ENCODE measurements around the gene RGL1.

Gene RGL1

DNA sequence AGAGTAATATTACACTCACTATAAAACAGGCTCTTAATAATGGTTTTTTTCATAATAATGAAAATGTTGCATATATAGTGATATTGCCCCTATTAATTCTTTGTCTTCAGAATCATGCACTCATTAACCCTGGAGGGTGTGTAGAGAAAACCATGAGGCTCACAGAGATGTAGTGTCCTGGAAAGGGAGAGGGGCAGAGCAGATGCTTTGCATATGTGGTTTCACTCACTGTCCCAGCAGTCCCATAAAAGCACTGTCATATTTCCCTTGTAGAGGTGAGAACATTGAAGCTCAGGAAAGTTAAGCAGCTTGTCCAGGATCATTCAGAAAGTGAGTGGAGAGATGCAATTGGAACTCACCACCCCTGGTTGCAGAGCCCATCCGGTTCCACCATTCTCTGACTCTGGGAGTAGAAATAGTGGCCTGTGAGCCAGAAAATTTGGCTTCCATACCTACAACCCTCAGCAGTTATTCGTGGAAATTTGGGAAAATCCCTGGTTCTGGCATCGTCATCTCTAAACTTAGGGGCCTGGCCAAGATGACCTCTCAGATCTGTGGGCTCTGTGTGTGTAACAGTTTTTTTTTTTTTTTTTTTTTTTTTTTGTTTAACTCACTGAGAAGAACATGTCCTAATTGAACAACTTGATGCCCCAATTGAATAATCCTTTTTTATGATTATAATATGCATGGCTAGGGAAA, 86.4 kb downstream of the RGL1 start:
- TF ChIP-seq, protein P1, sequence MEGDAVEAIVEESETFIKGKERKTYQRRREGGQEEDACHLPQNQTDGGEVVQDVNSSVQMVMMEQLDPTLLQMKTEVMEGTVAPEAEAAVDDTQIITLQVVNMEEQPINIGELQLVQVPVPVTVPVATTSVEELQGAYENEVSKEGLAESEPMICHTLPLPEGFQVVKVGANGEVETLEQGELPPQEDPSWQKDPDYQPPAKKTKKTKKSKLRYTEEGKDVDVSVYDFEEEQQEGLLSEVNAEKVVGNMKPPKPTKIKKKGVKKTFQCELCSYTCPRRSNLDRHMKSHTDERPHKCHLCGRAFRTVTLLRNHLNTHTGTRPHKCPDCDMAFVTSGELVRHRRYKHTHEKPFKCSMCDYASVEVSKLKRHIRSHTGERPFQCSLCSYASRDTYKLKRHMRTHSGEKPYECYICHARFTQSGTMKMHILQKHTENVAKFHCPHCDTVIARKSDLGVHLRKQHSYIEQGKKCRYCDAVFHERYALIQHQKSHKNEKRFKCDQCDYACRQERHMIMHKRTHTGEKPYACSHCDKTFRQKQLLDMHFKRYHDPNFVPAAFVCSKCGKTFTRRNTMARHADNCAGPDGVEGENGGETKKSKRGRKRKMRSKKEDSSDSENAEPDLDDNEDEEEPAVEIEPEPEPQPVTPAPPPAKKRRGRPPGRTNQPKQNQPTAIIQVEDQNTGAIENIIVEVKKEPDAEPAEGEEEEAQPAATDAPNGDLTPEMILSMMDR (IDR thresholded peaks at IDR 0.05; ENCODE audit: unreplicated experiment in 3 of 3), result no peak
- no peaks in the 10 kb centered on the region for H3K27me3 Mint-ChIP-seq (ENCODE audit: low read depth)

DNA sequence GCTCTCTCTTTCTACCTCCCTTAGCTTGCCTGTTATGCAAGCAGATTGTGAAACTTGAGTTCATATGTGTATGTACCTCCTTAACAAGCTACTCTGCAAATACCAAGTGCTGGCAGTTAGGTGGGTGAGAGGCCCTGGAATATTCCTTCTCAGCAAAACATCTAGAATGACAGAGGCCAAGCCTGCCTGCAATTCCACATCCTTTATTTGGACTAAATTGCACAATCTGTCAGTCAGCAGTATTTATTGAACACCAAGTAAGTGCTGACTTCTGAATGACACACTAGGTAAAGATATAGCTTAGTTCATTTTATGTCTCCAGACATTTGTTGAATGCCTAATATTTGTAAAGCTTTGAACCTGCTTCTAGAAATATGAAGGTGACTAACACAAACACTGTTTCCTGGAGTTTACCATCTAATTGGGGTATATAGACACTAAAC, 87.5 kb downstream of the RGL1 start:
- H3K4me3 Mint-ChIP-seq, result no peak overlapping the region
- no peaks in the 10 kb centered on the region for H3K27me3 Mint-ChIP-seq (ENCODE audit: low read depth)
- H3K27ac Mint-ChIP-seq, result no peak overlapping the region
- no peaks in the 10 kb centered on the region for H3K9me3 Mint-ChIP-seq
- H3K4me1 Mint-ChIP-seq, result peaks cover 40% of the 10 kb centered on the region
- peaks cover 84% of the 10 kb centered on the region for H3K36me3 Mint-ChIP-seq (ENCODE audit: low read depth)
- TF ChIP-seq, protein P1 (IDR thresholded peaks at IDR 0.05; ENCODE audit: unreplicated experiment in 3 of 3), result no peak

More for the DNA sequence above, 86.4 kb downstream of the RGL1 start:
- no peak overlapping the region for H3K4me3 Mint-ChIP-seq
- H3K36me3 Mint-ChIP-seq (ENCODE audit: low read depth), result peaks cover 81% of the 10 kb centered on the region
- peaks cover 49% of the 10 kb centered on the region for H3K4me1 Mint-ChIP-seq
- H3K27ac Mint-ChIP-seq, result no peak overlapping the region
- H3K9me3 Mint-ChIP-seq, result no peaks in the 10 kb centered on the region

DNA sequence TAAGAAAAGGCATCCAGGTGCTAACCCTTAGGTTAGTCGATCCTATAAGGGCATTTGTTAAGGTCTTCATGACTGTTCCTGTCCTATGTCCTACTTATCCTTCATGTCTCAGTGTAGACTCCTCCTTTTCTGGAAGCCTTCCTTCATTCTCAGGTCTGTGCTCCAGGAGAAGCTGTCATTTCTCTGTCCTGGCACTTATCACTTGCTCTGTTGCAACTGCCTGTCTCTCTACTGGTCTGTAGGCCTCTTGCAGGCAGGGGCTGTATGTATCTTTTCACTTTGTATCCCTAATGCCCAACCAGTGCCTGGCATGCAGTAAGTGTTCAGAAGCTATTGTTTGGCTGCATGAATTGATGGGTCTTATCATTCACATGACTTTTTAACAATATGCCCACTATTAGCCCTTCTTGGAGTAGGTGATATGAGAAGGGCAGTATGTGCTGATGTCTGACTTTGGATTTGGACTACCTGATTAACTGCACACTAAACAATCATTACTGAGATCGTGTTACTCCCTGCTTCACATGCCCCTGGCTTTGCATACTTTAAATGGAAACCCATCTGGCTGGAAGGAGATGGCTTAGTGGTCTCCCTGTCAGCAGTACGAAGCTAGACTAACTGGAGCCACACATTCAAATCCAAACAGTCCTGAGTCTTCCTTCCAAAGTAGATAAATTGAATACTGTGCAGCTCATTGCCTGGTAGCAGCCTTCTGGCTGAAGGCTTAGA, 88.8 kb downstream of the RGL1 start:
- Mint-ChIP-seq H3K4me1 (peaks cover 26% of the 10 kb centered on the region), H3K9me3 (no peaks in the 10 kb centered on the region), H3K27me3 (ENCODE audit: low read depth) (no peaks in the 10 kb centered on the region), H3K36me3 (ENCODE audit: low read depth) (peaks cover 85% of the 10 kb centered on the region), H3K27ac (peak overlapping the region in 1 of 3 experiments; percentile 3), H3K4me3 (no peak overlapping the region)
- TF ChIP-seq, protein P1 (IDR thresholded peaks at IDR 0.05; ENCODE audit: unreplicated experiment in 3 of 3), result no peak

DNA sequence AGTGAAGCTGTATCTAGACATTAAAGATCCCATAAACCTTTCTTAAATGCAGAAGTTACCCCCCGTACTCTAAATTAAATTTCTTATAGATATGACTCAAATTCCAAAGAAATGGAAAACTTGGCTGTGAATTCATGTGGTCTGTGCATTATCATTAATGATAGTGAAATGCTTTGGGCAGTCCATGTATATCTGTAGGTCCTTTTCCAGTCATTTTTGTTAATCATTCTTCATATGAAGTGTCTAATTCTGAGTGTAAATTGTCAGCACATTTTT, 89.3 kb downstream of the RGL1 start:
- Mint-ChIP-seq H3K4me3 (no peak overlapping the region), H3K36me3 (ENCODE audit: low read depth) (peaks cover 87% of the 10 kb centered on the region), H3K27me3 (ENCODE audit: low read depth) (no peaks in the 10 kb centered on the region), H3K9me3 (no peaks in the 10 kb centered on the region), H3K27ac (no peak overlapping the region), H3K4me1 (peaks cover 21% of the 10 kb centered on the region)
- TF ChIP-seq, protein P1 (IDR thresholded peaks at IDR 0.05; ENCODE audit: unreplicated experiment in 3 of 3), result no peak

DNA sequence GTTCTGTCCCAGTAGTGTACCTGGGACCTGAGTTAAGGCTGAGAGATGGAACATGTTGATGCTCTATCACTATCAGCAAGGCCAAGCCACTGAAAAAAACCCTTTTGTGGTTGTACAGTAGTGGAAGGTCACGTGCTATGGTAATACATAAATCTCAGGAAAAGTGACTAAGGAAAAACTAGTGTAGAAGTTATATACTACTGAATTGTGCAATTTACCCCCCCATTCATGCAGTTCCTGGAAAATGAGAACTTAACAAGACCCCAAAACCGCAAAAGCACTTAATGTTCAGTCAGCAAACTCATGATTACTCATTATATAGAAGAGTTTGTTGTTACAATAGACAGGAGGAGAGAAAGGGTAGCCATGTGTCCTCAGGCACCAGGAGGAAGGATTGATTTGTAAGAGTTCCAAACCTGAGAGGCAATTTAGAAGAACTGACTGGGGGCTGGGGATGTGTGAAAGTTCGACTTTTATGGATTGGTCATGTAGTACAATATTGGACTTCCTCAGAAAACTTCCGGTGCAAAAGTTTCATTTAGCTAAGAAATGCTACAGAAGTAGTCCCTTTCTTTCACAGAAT, 91.6 kb downstream of the RGL1 start:
- Mint-ChIP-seq H3K27ac (no peak overlapping the region), H3K4me3 (no peak overlapping the region), H3K27me3 (ENCODE audit: low read depth) (no peaks in the 10 kb centered on the region), H3K4me1 (peaks cover 9% of the 10 kb centered on the region), H3K9me3 (no peaks in the 10 kb centered on the region), H3K36me3 (ENCODE audit: low read depth) (peaks cover 83% of the 10 kb centered on the region)
- TF ChIP-seq, protein P1 (IDR thresholded peaks at IDR 0.05; ENCODE audit: unreplicated experiment in 3 of 3), result no peak
